ENCODE data around the gene FBXO24.
A peak's percentile ranks its signal among the peaks of the same experiment; 100 is the strongest.
"Not testable (repeated sequence)": the region's sequence is repeated elsewhere in the genome, so short reads cannot be mapped to it uniquely, and the experiment has no call there.

FBXO24 gene

GRCh38 chr7:100586266-100587025, at the start of gene FBXO24:
FBXO24 (plus strand) TSS chr7:100586328; CDS start chr7:100586626, 298 bp downstream.
- DNase-seq, result peak; percentile 92 to 100 (median 100)

GRCh38 chr7:100536695-100537094, 49.4 kb upstream of the FBXO24 start:
- not testable (repeated sequence) for DNase-seq

GRCh38 chr7:100538348-100538653, 47.8 kb upstream of the FBXO24 start:
- no peak for DNase-seq

- peak; percentile 89 to 100 (median 100) for DNase-seq
Observed at GRCh38 chr7:100538654-100539435, 47.3 kb upstream of the FBXO24 start, which contains the start of gene AGFG2. AGFG2 (plus strand) TSS chr7:100539203; CDS start chr7:100539347, 144 bp downstream.

- DNase-seq, result peak in 2 of 51 donors; percentile 25 to 51
Observed at GRCh38 chr7:100539436-100540006, 46.6 kb upstream of the FBXO24 start.

- no peak for DNase-seq
Observed at GRCh38 chr7:100540073-100540723, 45.9 kb upstream of the FBXO24 start.

GRCh38 chr7:100541309-100541708, 44.8 kb upstream of the FBXO24 start:
- not testable (repeated sequence) for DNase-seq

GRCh38 chr7:100543586-100543985, 42.5 kb upstream of the FBXO24 start:
- DNase-seq, result peak in 1 of 51 donors; percentile 22

- DNase-seq, result no peak
Observed at GRCh38 chr7:100544386-100544785, 41.7 kb upstream of the FBXO24 start.

- peak in 1 of 51 donors; percentile 21 for DNase-seq
Observed at GRCh38 chr7:100544967-100545359, 41.2 kb upstream of the FBXO24 start.

- peak in 23 of 51 donors; percentile 5 to 76 (median 31) for DNase-seq
Observed at GRCh38 chr7:100545360-100546128, 40.6 kb upstream of the FBXO24 start.

- no peak for DNase-seq
Observed at GRCh38 chr7:100546129-100546925, 39.8 kb upstream of the FBXO24 start.

GRCh38 chr7:100546926-100547800, 39.0 kb upstream of the FBXO24 start:
- DNase-seq, result peak in 3 of 51 donors; percentile 8 to 35 (median 25)

GRCh38 chr7:100547872-100548271, 38.3 kb upstream of the FBXO24 start:
- DNase-seq, result peak in 4 of 51 donors; percentile 8 to 24 (median 16)

GRCh38 chr7:100548446-100548845, 37.7 kb upstream of the FBXO24 start:
- not testable (repeated sequence) for DNase-seq

GRCh38 chr7:100552532-100552931, 33.6 kb upstream of the FBXO24 start:
- DNase-seq, result no peak

- DNase-seq, result no peak
Observed at GRCh38 chr7:100553032-100553431, 33.1 kb upstream of the FBXO24 start.

GRCh38 chr7:100555701-100556100, 30.4 kb upstream of the FBXO24 start:
- no peak for DNase-seq

- DNase-seq, result no peak
Observed at GRCh38 chr7:100556541-100556940, 29.6 kb upstream of the FBXO24 start.
